GM19467 (cell line): ENCODE data around the gene SLC4A2.

Experiments
- ATAC-seq: cut with Tn5 transposase; IDR thresholded peaks from one replicate; pipeline ENCODE4 v1.9.1; 2021; ENCODE audit warnings: mild to moderate bottlenecking, moderate library complexity; ENCODE audit not compliant: unreplicated experiment

The SLC4A2 gene

GRCh38 chr7:151045262-151045661, 14.1 kb upstream of the SLC4A2 start:
- ATAC-seq, result no peak

- ATAC-seq, result no peak
These were observed 13.4 kb upstream of the SLC4A2 start for GRCh38 chr7:151045967-151046366.

- ATAC-seq, result no peak
These were observed 12.5 kb upstream of the SLC4A2 start for GRCh38 chr7:151046603-151047573.

GRCh38 chr7:151047976-151048815, 11.2 kb upstream of the SLC4A2 start, which contains the start of gene ASIC3:
TSS of gene ASIC3 (plus strand) at chr7:151048531. CDS start at chr7:151048886, 355 bp downstream.
- ATAC-seq, result no peak

- no peak for ATAC-seq
These were observed 10.4 kb upstream of the SLC4A2 start for GRCh38 chr7:151048911-151049463.

GRCh38 chr7:151051108-151051507, 8.3 kb upstream of the SLC4A2 start:
- no peak for ATAC-seq

- ATAC-seq, result no peak
These were observed 6.3 kb upstream of the SLC4A2 start for GRCh38 chr7:151053096-151053495.

- ATAC-seq, result no peak
These were observed 5.6 kb upstream of the SLC4A2 start for GRCh38 chr7:151053751-151054150.

- ATAC-seq, result no peak
These were observed 3.1 kb upstream of the SLC4A2 start for GRCh38 chr7:151056283-151056665.

GRCh38 chr7:151056666-151057505, 2.5 kb upstream of the SLC4A2 start:
- ATAC-seq, result no peak

GRCh38 chr7:151057506-151057988, 1.8 kb upstream of the SLC4A2 start, which contains the start of gene CDK5:
TSS of gene CDK5 (minus strand) at chr7:151057897. CDS start at chr7:151057848, 49 bp downstream.
- peak; percentile 13 for ATAC-seq

GRCh38 chr7:151057989-151058780, 1.2 kb upstream of the SLC4A2 start:
- ATAC-seq, result peak; percentile 86

GRCh38 chr7:151058781-151059366, 515 bp upstream of the SLC4A2 start:
- ATAC-seq, result no peak

- ATAC-seq, result no peak
These were observed 675 bp downstream of the SLC4A2 start for GRCh38 chr7:151060113-151060415.

- ATAC-seq, result no peak
These were observed 1.2 kb downstream of the SLC4A2 start for GRCh38 chr7:151060416-151061212.

GRCh38 chr7:151061213-151062110, 2.1 kb downstream of the SLC4A2 start:
- ATAC-seq, result no peak

- no peak for ATAC-seq
These were observed 2.7 kb downstream of the SLC4A2 start for GRCh38 chr7:151062111-151062398.
